CD4-positive, alpha-beta memory T cell (primary cell): ENCODE data around the gene DNAJB4. TPM values are rescaled to one million over a fixed set of nuclear protein-coding genes. Genes with fewer than 3 reads are reported as not detected.
A peak's percentile ranks its signal among the peaks of the same experiment; 100 is the strongest.

Experiments
- CTCF ChIA-PET: fragments of 350-600 bp; sonication (Branson Sonifier 250); formaldehyde crosslinking; loops from one replicate; lab custom pipeline; 2021; ENCODE audit warnings: inconsistent platforms; ENCODE audit not compliant: partially characterized antibody; lab: Charles Lee
- POLR2A ChIA-PET: fragments of 350-600 bp; sonication (Branson Sonifier 250); formaldehyde crosslinking; loops from one replicate; lab custom pipeline; 2021; ENCODE audit not compliant: partially characterized antibody; lab: Charles Lee
- DNase-seq, 5 donors: peaks; one replicate each; pipeline versions ENCODE4 v3.0.0 to v3.0.0-alpha.2; 2020 to 2022; ENCODE audit warnings: mixed read lengths in 1 of 5
- H3K27ac ChIP-seq: one replicate; pipeline ENCODE4 v1.7.0; 2013; ENCODE audit warnings: low read depth, low read length
- H3K27me3 ChIP-seq: 2 replicates; pipeline ENCODE4 v1.7.0; 2013; ENCODE audit warnings: mild to moderate bottlenecking, low read length, moderate library complexity; ENCODE audit not compliant: insufficient read depth
- H3K36me3 ChIP-seq: 2 replicates; pipeline ENCODE4 v1.7.0; 2013; ENCODE audit warnings: mild to moderate bottlenecking, low read length, moderate library complexity; ENCODE audit not compliant: insufficient read depth
- H3K4me1 ChIP-seq: 2 replicates; pipeline ENCODE4 v1.7.0; 2013; ENCODE audit warnings: mild to moderate bottlenecking, low read length, moderate library complexity; ENCODE audit not compliant: insufficient read depth
- H3K4me3 ChIP-seq, 2 donors: one replicate each; pipeline ENCODE4 v1.7.0; 2013; ENCODE audit warnings: low read length in 2 of 2, mild to moderate bottlenecking in 1 of 2
- H3K9me3 ChIP-seq, 2 donors: one replicate each; pipeline ENCODE4 v1.7.0; 2013; ENCODE audit warnings: low read length in 2 of 2, control low read depth in 1 of 2; ENCODE audit not compliant: control insufficient read depth in 1 of 2
- H3K27ac Mint-ChIP-seq, 7 donors: one replicate each; pipeline ENCODE4 v1.8.0; 2020 to 2021; ENCODE audit warnings: mixed read lengths in 7 of 7, mild to moderate bottlenecking in 6 of 7, inconsistent platforms in 3 of 7, moderate library complexity in 3 of 7
- H3K27me3 Mint-ChIP-seq, 2 donors: one replicate each; pipeline ENCODE4 v1.8.0; 2020 to 2021; ENCODE audit warnings: mixed read lengths in 2 of 2
- H3K36me3 Mint-ChIP-seq, 2 donors: one replicate each; pipeline ENCODE4 v1.8.0; 2020 to 2021; ENCODE audit warnings: mixed read lengths in 2 of 2, inconsistent platforms in 1 of 2, mild to moderate bottlenecking in 1 of 2
- H3K4me1 Mint-ChIP-seq, 4 donors: one replicate each; pipeline ENCODE4 v1.8.0; 2020 to 2021; ENCODE audit warnings: mixed read lengths in 4 of 4, mild to moderate bottlenecking in 1 of 4
- H3K4me3 Mint-ChIP-seq, 8 donors: one replicate each; pipeline ENCODE4 v1.8.0; 2020 to 2021; ENCODE audit warnings: mixed read lengths in 8 of 8, mild to moderate bottlenecking in 7 of 8, moderate library complexity in 6 of 8, inconsistent platforms in 3 of 8
- H3K9me3 Mint-ChIP-seq, 8 donors: one replicate each; pipeline ENCODE4 v1.8.0; 2020 to 2021; ENCODE audit warnings: mixed read lengths in 8 of 8, mild to moderate bottlenecking in 5 of 8, inconsistent platforms in 3 of 8, moderate library complexity in 1 of 8
- intact Hi-C: fragments of 100-400 bp; cut with micrococcal nuclease; formaldehyde crosslinking; loops from one replicate; pipeline ENCODE4 v1.15.1; 2023
- polyA plus RNA-seq, 2 donors: library from polyadenylated mRNA; unstranded; fragments of 300-500 nt; fragmentation: Illumina TruSeq; gene quantifications; one replicate each; pipeline ENCODE4 v1.2.3, GENCODE V29; 2021
- total RNA-seq, 2 experiments: library from RNA; stranded (reverse); gene quantifications; one replicate each; pipeline ENCODE4 v1.2.3, GENCODE V29; 2021

DNAJB4 gene
- total and polyA plus RNA-seq, 4 experiments from 2014 or later = 8.7 to 18.3 (median 12.6) TPM

DNA sequence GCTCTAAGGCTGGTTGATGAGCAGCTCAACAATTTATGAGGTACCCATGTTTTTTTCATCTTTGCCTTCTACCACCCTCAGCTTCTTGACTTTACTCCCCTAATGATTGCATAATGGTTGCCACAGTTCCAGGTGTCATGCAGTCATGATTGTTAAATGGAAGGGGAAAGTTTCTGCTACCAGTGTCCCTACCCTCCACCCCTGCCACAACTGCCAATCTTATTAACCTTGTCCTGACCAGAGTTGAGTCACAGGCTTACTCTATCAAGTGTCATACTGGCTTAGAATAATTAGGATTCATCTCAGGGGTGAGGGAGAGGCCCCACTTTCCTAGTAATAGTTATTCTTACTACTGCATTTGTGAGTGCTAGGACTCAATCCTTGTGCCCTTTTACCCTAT, 17.9 kb upstream of the DNAJB4 start:
- DNase-seq = no peak
- POLR2A ChIA-PET = no interaction called here
- no peaks in the 10 kb centered on the region for H3K27me3 ChIP-seq
- H3K27ac Mint-ChIP-seq = no peak overlapping the region
- H3K36me3 ChIP-seq = no peaks in the 10 kb centered on the region
- H3K4me3 Mint-ChIP-seq = no peak overlapping the region
- CTCF ChIA-PET = no interaction called here
- no peaks in the 10 kb centered on the region for H3K27me3 Mint-ChIP-seq
- no peak overlapping the region for H3K27ac ChIP-seq
- no peak overlapping the region for H3K4me3 ChIP-seq
- H3K9me3 ChIP-seq = no peaks in the 10 kb centered on the region
- peaks cover 10 to 27% (median 21%) of the 10 kb centered on the region in 4 donors for H3K4me1 Mint-ChIP-seq
- intact Hi-C loops = no loop called here
- no peaks in the 10 kb centered on the region for H3K9me3 Mint-ChIP-seq
- H3K4me1 ChIP-seq = no peaks in the 10 kb centered on the region
- H3K36me3 Mint-ChIP-seq = peaks cover 0 to 7% of the 10 kb centered on the region in 2 donors

DNA sequence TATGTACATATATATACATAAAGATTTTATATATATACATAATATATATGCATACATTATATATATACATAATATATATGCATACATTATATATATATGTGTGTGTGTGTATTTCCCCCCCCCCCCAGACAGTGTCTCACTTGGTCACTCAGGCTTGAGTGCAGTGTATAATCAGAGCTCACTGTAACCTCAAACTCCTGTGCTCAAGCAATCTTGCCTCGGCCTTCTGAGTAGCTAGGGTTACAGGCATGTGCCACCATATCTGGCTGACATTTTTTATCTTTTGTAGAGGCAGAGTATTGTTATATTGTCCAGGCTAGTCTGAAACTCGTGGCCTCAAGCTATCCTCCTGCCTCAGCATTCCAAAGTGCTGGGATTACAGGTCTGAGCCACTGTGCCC, 16.8 kb upstream of the DNAJB4 start:
- H3K27ac ChIP-seq = no peak overlapping the region
- Mint-ChIP-seq H3K9me3 (no peaks in the 10 kb centered on the region), H3K4me3 (no peak overlapping the region), H3K27ac (no peak overlapping the region), H3K36me3 (peaks cover under 1 to 7% of the 10 kb centered on the region in 2 donors), H3K27me3 (no peaks in the 10 kb centered on the region), H3K4me1 (peaks cover 10 to 27% (median 21%) of the 10 kb centered on the region in 4 donors)
- no peak overlapping the region for H3K4me3 ChIP-seq
- CTCF ChIA-PET = no interaction called here
- H3K4me1 ChIP-seq = no peaks in the 10 kb centered on the region
- intact Hi-C loops = no loop called here
- no peaks in the 10 kb centered on the region for H3K9me3 ChIP-seq
- no peaks in the 10 kb centered on the region for H3K36me3 ChIP-seq
- no peaks in the 10 kb centered on the region for H3K27me3 ChIP-seq
- no peak for DNase-seq
- POLR2A ChIA-PET = interaction anchor here (2.0 kb wide), 1 partner anchor 16 kb away, joined by 6 read pairs; the partner anchor contains the start of gene DNAJB4

DNA sequence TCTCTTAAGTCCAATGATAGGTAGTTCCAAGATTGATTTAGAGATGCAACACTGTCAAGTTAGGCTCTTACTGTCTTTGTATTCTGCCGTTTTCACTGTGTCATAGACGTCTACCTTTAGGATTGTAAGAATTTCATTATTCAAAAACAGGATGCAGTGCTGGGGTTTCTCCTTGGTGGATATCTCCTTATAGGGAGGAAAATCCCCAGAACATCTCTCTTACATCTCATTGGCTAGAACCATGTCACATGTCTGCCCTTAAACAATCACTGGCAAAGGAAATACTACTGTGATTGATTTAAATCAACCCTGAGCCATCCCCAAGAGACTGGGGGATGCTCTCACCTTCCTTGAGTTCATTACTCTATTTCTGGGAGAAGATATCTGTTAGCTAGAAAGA, 15.0 kb upstream of the DNAJB4 start:
- peaks cover 7 to 21% (median 17%) of the 10 kb centered on the region in 4 donors for H3K4me1 Mint-ChIP-seq
- no peaks in the 10 kb centered on the region for H3K4me1 ChIP-seq
- intact Hi-C loops = no loop called here
- CTCF ChIA-PET = interaction anchor here (1.7 kb wide), 1 partner anchor 9 kb away, joined by 9 read pairs; no protein-coding TSS in a partner anchor
- H3K9me3 ChIP-seq = no peaks in the 10 kb centered on the region
- H3K4me3 Mint-ChIP-seq = no peak overlapping the region
- POLR2A ChIA-PET = interaction anchor here (2.0 kb wide), 1 partner anchor 14 kb away, joined by 6 read pairs; the partner anchor contains the start of gene DNAJB4
- no peak overlapping the region for H3K27ac ChIP-seq
- H3K9me3 Mint-ChIP-seq = no peaks in the 10 kb centered on the region
- H3K4me3 ChIP-seq = no peak overlapping the region
- H3K36me3 ChIP-seq = no peaks in the 10 kb centered on the region
- no peak overlapping the region for H3K27ac Mint-ChIP-seq
- H3K36me3 Mint-ChIP-seq = peaks cover 7 to 8% of the 10 kb centered on the region in 2 donors
- H3K27me3 ChIP-seq = no peaks in the 10 kb centered on the region
- DNase-seq = no peak
- H3K27me3 Mint-ChIP-seq = no peaks in the 10 kb centered on the region

DNA sequence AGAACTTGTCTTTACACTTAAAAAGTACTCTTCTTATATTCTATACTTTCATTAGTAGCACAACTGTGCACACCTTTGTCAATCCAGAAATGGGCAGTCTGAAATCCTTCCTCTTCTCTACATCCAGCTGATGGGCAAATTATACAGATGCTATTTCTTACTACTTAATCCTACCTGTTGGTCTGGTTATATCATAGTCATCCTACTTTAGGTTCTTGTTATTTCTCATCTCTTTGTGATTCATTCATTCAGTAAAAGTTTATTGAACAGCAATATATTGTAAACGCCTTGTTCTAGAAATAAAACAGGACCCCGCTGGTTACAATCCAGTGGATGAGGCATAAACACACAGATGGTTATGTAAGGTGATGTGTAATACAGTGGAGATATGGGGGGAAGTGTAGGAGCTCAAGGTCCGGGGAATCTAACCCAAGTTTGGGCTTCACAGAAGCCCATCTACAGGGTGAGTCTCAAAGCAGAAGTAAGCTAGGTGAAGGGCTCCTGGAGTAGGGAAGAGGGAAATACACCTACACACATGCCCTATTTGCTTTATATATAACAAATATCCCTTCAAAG, 14.0 kb upstream of the DNAJB4 start:
- ChIA-PET POLR2A (interaction anchor here (0.7 to 1.1 kb wide), 3 partner anchors 10 to 48 kb away, joined by 3 read pairs; partner anchors contain the start of gene FUBP1), CTCF (interaction anchor here (0.9 to 1.7 kb wide), 2 partner anchors 10 to 11 kb away, joined by 4 to 9 read pairs; no protein-coding TSS in a partner anchor)
- DNase-seq = no peak
- intact Hi-C loops = no loop called here
- Histone ChIP-seq H3K4me3 (no peak overlapping the region), H3K9me3 (no peaks in the 10 kb centered on the region), H3K27me3 (no peaks in the 10 kb centered on the region), H3K27ac (no peak overlapping the region), H3K36me3 (peaks cover 5% of the 10 kb centered on the region), H3K4me1 (no peaks in the 10 kb centered on the region)
- Mint-ChIP-seq H3K9me3 (no peaks in the 10 kb centered on the region), H3K4me3 (no peak overlapping the region), H3K4me1 (peaks cover 7 to 20% (median 16%) of the 10 kb centered on the region in 4 donors), H3K27me3 (no peaks in the 10 kb centered on the region), H3K36me3 (peaks cover 7 to 8% of the 10 kb centered on the region in 2 donors), H3K27ac (no peak overlapping the region)

DNA sequence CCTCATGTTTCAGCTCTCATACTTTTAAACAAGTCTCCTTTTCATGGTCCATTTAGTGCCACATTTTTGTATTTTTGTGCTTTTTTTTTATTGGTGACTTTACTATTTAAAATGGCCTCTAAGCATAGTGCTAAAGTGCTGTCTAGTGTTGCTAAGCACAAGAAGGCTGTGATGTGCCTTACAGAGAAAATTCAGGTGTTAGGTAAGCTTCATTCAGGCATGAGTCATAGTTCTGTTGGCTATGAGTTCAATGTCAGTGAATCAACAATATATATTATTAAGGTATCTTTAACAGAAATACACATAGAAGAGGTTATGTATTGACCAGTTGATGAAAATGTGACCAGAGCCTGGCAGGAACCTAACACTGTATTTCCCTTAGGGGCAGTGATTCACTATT, 13.1 kb upstream of the DNAJB4 start:
- DNase-seq = no peak
- Histone ChIP-seq H3K4me3 (no peak overlapping the region), H3K9me3 (no peaks in the 10 kb centered on the region), H3K27me3 (no peaks in the 10 kb centered on the region), H3K4me1 (no peaks in the 10 kb centered on the region), H3K27ac (no peak overlapping the region), H3K36me3 (peaks cover 5% of the 10 kb centered on the region)
- H3K4me1 Mint-ChIP-seq = peaks cover 7 to 16% (median 14%) of the 10 kb centered on the region in 4 donors
- no peak overlapping the region for H3K4me3 Mint-ChIP-seq
- H3K36me3 Mint-ChIP-seq = peaks cover 6 to 8% of the 10 kb centered on the region in 2 donors
- CTCF ChIA-PET = interaction anchor here (0.9 kb wide), 1 partner anchor 11 kb away, joined by 4 read pairs; no protein-coding TSS in a partner anchor
- intact Hi-C loops = no loop called here
- no peak overlapping the region for H3K27ac Mint-ChIP-seq
- POLR2A ChIA-PET = interaction anchor here (0.7 to 1.1 kb wide), 2 partner anchors 11 to 49 kb away, joined by 3 read pairs; no protein-coding TSS in a partner anchor
- H3K27me3 Mint-ChIP-seq = no peaks in the 10 kb centered on the region
- H3K9me3 Mint-ChIP-seq = no peaks in the 10 kb centered on the region

DNA sequence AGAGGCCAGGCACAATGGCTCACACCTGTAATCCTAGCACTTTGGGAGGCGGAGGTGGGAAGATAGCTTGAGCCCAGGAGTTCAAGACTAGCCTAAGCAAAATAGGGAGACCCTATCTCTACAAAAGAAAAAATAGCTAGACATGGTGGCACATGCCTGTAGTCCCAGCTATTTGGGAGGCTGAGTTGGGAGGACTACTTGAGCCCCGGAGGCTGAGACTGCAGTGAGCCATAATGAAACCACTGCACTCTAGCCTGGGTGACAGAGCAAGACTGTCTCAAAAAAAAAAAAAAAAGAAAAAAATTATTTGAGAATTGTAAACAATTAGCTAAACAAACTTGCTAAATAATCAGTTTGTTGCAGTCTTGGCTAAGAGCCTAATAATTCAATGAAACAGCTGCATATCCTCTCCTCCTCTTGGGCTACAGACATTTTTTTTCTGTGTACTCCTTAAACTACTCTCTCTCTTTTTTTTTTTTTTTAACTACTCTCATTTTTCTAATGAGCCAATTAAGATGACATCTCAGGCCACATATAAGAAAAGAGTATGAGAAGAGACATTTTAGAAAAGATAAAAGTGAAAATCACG, 10.5 kb upstream of the DNAJB4 start:
- H3K4me3 Mint-ChIP-seq = no peak overlapping the region
- H3K27me3 Mint-ChIP-seq = no peaks in the 10 kb centered on the region
- peaks cover 7 to 8% of the 10 kb centered on the region in 2 donors for H3K36me3 Mint-ChIP-seq
- POLR2A ChIA-PET = interaction anchor here (1.4 kb wide), 1 partner anchor 14 kb away, joined by 3 read pairs; no protein-coding TSS in a partner anchor
- H3K9me3 ChIP-seq = no peaks in the 10 kb centered on the region
- no peak overlapping the region for H3K27ac ChIP-seq
- H3K4me3 ChIP-seq = no peak overlapping the region
- no peaks in the 10 kb centered on the region for H3K9me3 Mint-ChIP-seq
- H3K27me3 ChIP-seq = no peaks in the 10 kb centered on the region
- CTCF ChIA-PET = interaction anchor here (0.7 to 1.7 kb wide), 4 partner anchors 10 to 136 kb away, joined by 3 to 8 read pairs (median 4); partner anchors contain the start of gene DNAJB4
- peak overlapping the region in 2 of 7 donors; percentile 3 to 37 for H3K27ac Mint-ChIP-seq
- intact Hi-C loops = no loop called here
- no peak for DNase-seq
- peaks cover 7 to 12% (median 9%) of the 10 kb centered on the region in 4 donors for H3K4me1 Mint-ChIP-seq
- H3K4me1 ChIP-seq = no peaks in the 10 kb centered on the region
- H3K36me3 ChIP-seq = peaks cover 5% of the 10 kb centered on the region

DNA sequence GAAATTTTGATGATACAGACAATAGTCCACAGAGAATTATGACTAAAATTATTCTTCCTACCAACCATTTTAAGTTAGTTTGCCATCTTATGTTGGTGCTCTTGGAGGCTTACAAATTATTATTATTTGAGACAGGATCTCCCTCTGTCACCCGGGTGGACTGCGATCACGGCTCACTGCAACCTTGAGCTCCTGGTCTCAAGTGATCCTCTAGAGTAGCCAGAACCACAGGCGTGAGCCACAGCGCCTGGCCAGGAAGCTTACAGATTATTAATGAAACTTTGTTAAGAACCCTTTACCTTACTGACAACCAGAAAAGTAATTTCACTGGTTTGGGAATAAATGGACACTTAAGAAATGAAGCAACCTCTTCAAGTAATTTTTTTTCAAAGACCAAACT, 8.0 kb upstream of the DNAJB4 start:
- Mint-ChIP-seq H3K4me1 (peaks cover 0 to 2% (median 0%) of the 10 kb centered on the region in 4 donors), H3K27me3 (no peaks in the 10 kb centered on the region), H3K9me3 (no peaks in the 10 kb centered on the region), H3K27ac (no peak overlapping the region), H3K36me3 (peaks cover 3 to 8% of the 10 kb centered on the region in 2 donors), H3K4me3 (no peak overlapping the region)
- H3K9me3 ChIP-seq = no peaks in the 10 kb centered on the region
- no peaks in the 10 kb centered on the region for H3K4me1 ChIP-seq
- intact Hi-C loops = no loop called here
- H3K4me3 ChIP-seq = no peak overlapping the region
- peaks cover 5% of the 10 kb centered on the region for H3K36me3 ChIP-seq
- ChIA-PET CTCF (no interaction called here), POLR2A (interaction anchor here (1.2 to 2.6 kb wide), 2 partner anchors 8 to 16 kb away, joined by 3 to 16 read pairs; partner anchors contain the start of gene DNAJB4)
- no peak overlapping the region for H3K27ac ChIP-seq
- no peak for DNase-seq
- H3K27me3 ChIP-seq = no peaks in the 10 kb centered on the region
